ENCODE data around the gene CLCN3.

The CLCN3 gene

GRCh38 chr4:169594560-169595195, 25.7 kb upstream of the CLCN3 start:
- no peaks in the 10 kb centered on the region for H3K27me3 ChIP-seq
- H3K4me1 ChIP-seq: no peaks in the 10 kb centered on the region
- no peaks in the 10 kb centered on the region for H3K9me3 ChIP-seq (replicated peaks in 1 of 11)

GRCh38 chr4:169601016-169601771, 19.2 kb upstream of the CLCN3 start:
- no peak overlapping the region for H3K27ac ChIP-seq
- H3K9me3 ChIP-seq (replicated peaks in 1 of 11): no peaks in the 10 kb centered on the region
- 0 out of 22 replicates have a peak overlapping the region, but pooled peaks of 1 of the 11 experiments have one; percentile 15 for H3K9ac ChIP-seq
- no peak overlapping the region for H3K4me3 ChIP-seq
- H3K36me3 ChIP-seq: peaks cover 5 to 30% (median 16%) of the 10 kb centered on the region in 11 experiments; a peak in 18 of 22 replicates
- no peaks in the 10 kb centered on the region for H4K20me1 ChIP-seq
- H3K27me3 ChIP-seq: no peaks in the 10 kb centered on the region
- peaks cover 0 to 15% (median 0%) of the 10 kb centered on the region in 10 experiments; a peak in 7 of 20 replicates for H3K4me1 ChIP-seq
- no peak for TF ChIP-seq Cebpa-rat (IDR thresholded peaks at IDR 0.05)
- no peak overlapping the region for H3K4me2 ChIP-seq

More at GRCh38 chr4:169594560-169595195, 25.7 kb upstream of the CLCN3 start:
- no peak overlapping the region for H3K4me3 ChIP-seq
- no peak overlapping the region for H3K9ac ChIP-seq
- TF ChIP-seq Cebpa-rat (IDR thresholded peaks at IDR 0.05): no peak
- no peak overlapping the region for H3K4me2 ChIP-seq
- H3K27ac ChIP-seq: no peak overlapping the region
- no peaks in the 10 kb centered on the region for H4K20me1 ChIP-seq
- H3K36me3 ChIP-seq: peaks cover 0 to 18% (median 8%) of the 10 kb centered on the region in 11 experiments; a peak in 13 of 22 replicates

- Histone ChIP-seq H3K9ac (no peak overlapping the region), H3K4me2 (no peak overlapping the region), H3K4me3 (no peak overlapping the region), H3K27ac (no peak overlapping the region), H3K9me3 (replicated peaks in 1 of 11) (no peaks in the 10 kb centered on the region), H3K36me3 (peaks cover 5 to 21% (median 16%) of the 10 kb centered on the region in 11 experiments; a peak in 18 of 22 replicates), H3K27me3 (no peaks in the 10 kb centered on the region), H4K20me1 (no peaks in the 10 kb centered on the region), H3K4me1 (peaks cover 0 to 15% (median 0%) of the 10 kb centered on the region in 10 experiments; a peak in 7 of 20 replicates)
- no peak for TF ChIP-seq Cebpa-rat (IDR thresholded peaks at IDR 0.05)
Observed at GRCh38 chr4:169603312-169603711, 17.1 kb upstream of the CLCN3 start.

GRCh38 chr4:169604131-169604900, 16.1 kb upstream of the CLCN3 start:
- H3K27ac ChIP-seq: peak overlapping the region in 2 of 11 experiments; percentile 2 to 34; a peak in 2 of 22 replicates
- H3K9ac ChIP-seq: no peak overlapping the region
- H3K36me3 ChIP-seq: peaks cover 5 to 21% (median 16%) of the 10 kb centered on the region in 11 experiments; a peak in 18 of 22 replicates

GRCh38 chr4:169604903-169605331, 15.5 kb upstream of the CLCN3 start:
- peak overlapping the region in 2 of 11 experiments; percentile 2 to 34; a peak in 2 of 22 replicates for H3K27ac ChIP-seq
- H3K4me2 ChIP-seq: peak overlapping the region in 3 of 11 experiments; percentile 3 to 23 (median 14); a peak in 3 of 22 replicates
- no peaks in the 10 kb centered on the region for H3K9me3 ChIP-seq (replicated peaks in 1 of 11)

More at GRCh38 chr4:169604131-169604900, 16.1 kb upstream of the CLCN3 start:
- Histone ChIP-seq H3K4me3 (no peak overlapping the region), H3K4me1 (peaks cover 0 to 15% (median 0%) of the 10 kb centered on the region in 10 experiments; a peak in 7 of 20 replicates), H4K20me1 (no peaks in the 10 kb centered on the region), H3K9me3 (replicated peaks in 1 of 11) (no peaks in the 10 kb centered on the region), H3K27me3 (no peaks in the 10 kb centered on the region), H3K4me2 (peak overlapping the region in 3 of 11 experiments; percentile 3 to 23 (median 14); a peak in 1 of 22 replicates)
- TF ChIP-seq Cebpa-rat (IDR thresholded peaks at IDR 0.05): no peak

GRCh38 chr4:169611157-169611556, 9.2 kb upstream of the CLCN3 start:
- Histone ChIP-seq H3K9me3 (replicated peaks in 1 of 11) (no peaks in the 10 kb centered on the region), H3K27ac (no peak overlapping the region), H4K20me1 (no peaks in the 10 kb centered on the region), H3K9ac (peak overlapping the region in 5 of 11 experiments; percentile 31 to 86 (median 85); a peak in 9 of 22 replicates), H3K4me2 (peak overlapping the region; percentile 70 to 89 (median 82); a peak in 21 of 22 replicates), H3K36me3 (no peaks in the 10 kb centered on the region), H3K4me1 (peaks cover 19 to 29% (median 24%) of the 10 kb centered on the region in 10 experiments), H3K27me3 (no peaks in the 10 kb centered on the region), H3K4me3 (peak overlapping the region; percentile 77 to 92 (median 84); a peak in 13 of 20 replicates)
- TF ChIP-seq Cebpa-rat (IDR thresholded peaks at IDR 0.05): no peak

More at GRCh38 chr4:169604903-169605331, 15.5 kb upstream of the CLCN3 start:
- Histone ChIP-seq H3K9ac (no peak overlapping the region), H3K4me3 (no peak overlapping the region), H4K20me1 (no peaks in the 10 kb centered on the region), H3K4me1 (peaks cover 0 to 15% (median 1%) of the 10 kb centered on the region in 10 experiments; a peak in 9 of 20 replicates), H3K27me3 (no peaks in the 10 kb centered on the region), H3K36me3 (peaks cover 5 to 20% (median 12%) of the 10 kb centered on the region in 11 experiments; a peak in 18 of 22 replicates)
- no peak for TF ChIP-seq Cebpa-rat (IDR thresholded peaks at IDR 0.05)

- H3K9me3 ChIP-seq (replicated peaks in 1 of 11): no peaks in the 10 kb centered on the region
- H4K20me1 ChIP-seq: no peaks in the 10 kb centered on the region
- H3K27ac ChIP-seq: peak within 1 kb of the TSS; percentile 71 to 89 (median 79)
- H3K4me3 ChIP-seq: peak within 1 kb of the TSS; percentile 77 to 92 (median 84)
- H3K4me2 ChIP-seq: peak within 1 kb of the TSS; percentile 77 to 98 (median 86)
- no peaks in the 10 kb centered on the region for H3K27me3 ChIP-seq
- H3K9ac ChIP-seq: peak within 1 kb of the TSS; percentile 78 to 91 (median 86)
- no peaks in the 10 kb centered on the region for H3K36me3 ChIP-seq
- peaks cover 19 to 29% (median 24%) of the 10 kb centered on the region in 10 experiments for H3K4me1 ChIP-seq
- no peak for TF ChIP-seq Cebpa-rat (IDR thresholded peaks at IDR 0.05)
Observed at GRCh38 chr4:169611991-169612870, 8.1 kb upstream of the CLCN3 start, which contains the start of gene NEK1. Gene NEK1, minus strand, starts transcription at chr4:169612583. Its CDS starts 9,953 bp downstream, at chr4:169602630.

Data from BLaER1 treated with 17β-estradiol and CSF1 and Interleukin-3, amounts not matched to agents 10 nM and 100 nM (cell line).